Measurements from ENCODE around the gene OGFOD3.

DNA sequence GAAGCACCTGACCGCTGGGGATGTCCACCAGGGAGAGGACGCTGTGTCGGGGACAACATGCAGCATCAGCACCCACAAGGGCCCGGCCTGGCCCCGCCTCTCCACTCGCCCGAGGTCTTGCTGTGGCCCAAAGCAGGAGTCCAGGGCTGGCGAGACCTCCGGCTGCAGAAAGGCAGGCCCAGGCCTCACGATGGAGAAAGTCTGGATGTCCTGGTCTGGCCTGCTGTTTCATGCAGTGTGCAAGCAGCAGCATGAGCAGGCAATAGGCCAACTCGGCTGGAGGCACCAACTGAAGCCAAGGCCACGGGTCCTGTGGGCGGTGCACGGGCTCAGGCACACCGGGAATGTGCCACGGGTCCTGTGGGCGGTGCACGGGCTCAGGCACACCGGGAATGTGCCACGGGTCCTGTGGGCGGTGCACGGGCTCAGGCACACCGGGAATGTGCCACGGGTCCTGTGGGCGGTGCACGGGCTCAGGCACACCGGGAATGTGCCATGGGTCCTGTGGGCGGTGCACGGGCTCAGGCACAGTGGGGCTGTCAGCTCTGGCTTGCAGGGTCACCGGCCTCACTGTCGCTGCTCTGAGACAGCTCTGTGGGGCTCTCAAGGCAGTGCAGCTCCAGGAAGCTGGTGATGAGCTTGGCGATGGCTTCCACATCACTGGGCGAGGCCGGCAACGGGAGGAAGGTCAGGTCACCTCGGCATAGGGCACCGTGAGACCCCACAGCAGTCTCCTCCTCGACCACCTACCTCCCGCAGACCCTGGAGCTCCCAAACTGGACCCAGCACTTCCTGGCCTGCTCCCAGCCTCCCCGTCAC, 25.3 kb upstream of the OGFOD3 start:
- TF ChIP-seq, protein P1, sequence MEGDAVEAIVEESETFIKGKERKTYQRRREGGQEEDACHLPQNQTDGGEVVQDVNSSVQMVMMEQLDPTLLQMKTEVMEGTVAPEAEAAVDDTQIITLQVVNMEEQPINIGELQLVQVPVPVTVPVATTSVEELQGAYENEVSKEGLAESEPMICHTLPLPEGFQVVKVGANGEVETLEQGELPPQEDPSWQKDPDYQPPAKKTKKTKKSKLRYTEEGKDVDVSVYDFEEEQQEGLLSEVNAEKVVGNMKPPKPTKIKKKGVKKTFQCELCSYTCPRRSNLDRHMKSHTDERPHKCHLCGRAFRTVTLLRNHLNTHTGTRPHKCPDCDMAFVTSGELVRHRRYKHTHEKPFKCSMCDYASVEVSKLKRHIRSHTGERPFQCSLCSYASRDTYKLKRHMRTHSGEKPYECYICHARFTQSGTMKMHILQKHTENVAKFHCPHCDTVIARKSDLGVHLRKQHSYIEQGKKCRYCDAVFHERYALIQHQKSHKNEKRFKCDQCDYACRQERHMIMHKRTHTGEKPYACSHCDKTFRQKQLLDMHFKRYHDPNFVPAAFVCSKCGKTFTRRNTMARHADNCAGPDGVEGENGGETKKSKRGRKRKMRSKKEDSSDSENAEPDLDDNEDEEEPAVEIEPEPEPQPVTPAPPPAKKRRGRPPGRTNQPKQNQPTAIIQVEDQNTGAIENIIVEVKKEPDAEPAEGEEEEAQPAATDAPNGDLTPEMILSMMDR (conservative IDR thresholded peaks at IDR 0.05) = no peak
- no peak for TF ChIP-seq ZFX (IDR thresholded peaks at IDR 0.05)

All from C4-2B (cell line).